C4-2B (cell line): ENCODE measurements around the gene ARHGEF25.

ENCODE experiments used
- H3K27ac ChIP-seq: fragments of 450-650 bp; 2 replicates; pipeline ENCODE4 v1.5.1; 2017
- CTCF ChIP-seq: fragments of 450-650 bp; conservative IDR thresholded peaks from 2 replicates; pipeline ENCODE4 v1.5.1; 2017; ENCODE audit warnings: mild to moderate bottlenecking
- ZFX ChIP-seq: fragments of 450-650 bp; IDR thresholded peaks from 2 replicates; pipeline ENCODE4 v1.6.1; 2017

The ARHGEF25 gene

GRCh38 chr12:57625261-57626032, 14.2 kb downstream of the ARHGEF25 start:
- TF ChIP-seq ZFX (no peak), CTCF (no peak)
- no peak overlapping the region for H3K27ac ChIP-seq

- TF ChIP-seq CTCF: no peak
- TF ChIP-seq ZFX: no peak
Measured at GRCh38 chr12:57626111-57626920, 15.1 kb downstream of the ARHGEF25 start.

GRCh38 chr12:57626921-57627445, 15.7 kb downstream of the ARHGEF25 start:
- H3K27ac ChIP-seq: no peak overlapping the region
- TF ChIP-seq CTCF: no peak
- no peak for TF ChIP-seq ZFX

More at GRCh38 chr12:57626111-57626920, 15.1 kb downstream of the ARHGEF25 start:
- no peak overlapping the region for H3K27ac ChIP-seq

- TF ChIP-seq ZFX (no peak), CTCF (no peak)
- H3K27ac ChIP-seq: no peak overlapping the region
Measured at GRCh38 chr12:57627501-57628279, 16.5 kb downstream of the ARHGEF25 start.

GRCh38 chr12:57628280-57629191, 17.3 kb downstream of the ARHGEF25 start:
- H3K27ac ChIP-seq: no peak overlapping the region
- TF ChIP-seq ZFX: no peak

- no peak overlapping the region for H3K27ac ChIP-seq
- no peak for TF ChIP-seq CTCF
- TF ChIP-seq ZFX: no peak
Measured at GRCh38 chr12:57629897-57630471, 18.7 kb downstream of the ARHGEF25 start.
